ENCODE results near the gene COL12A1. TPM values are rescaled to one million over a fixed set of nuclear protein-coding genes. Genes with fewer than 3 reads are reported as not detected.

The COL12A1 gene
- total RNA-seq, 4 donors from 2014 or later, result 14.2 to 45.1 (median 32.3) TPM

GRCh38 chr6:75183099-75183541 is 22.7 kb downstream of the COL12A1 start:
- WGBS, 2 donors (ENCODE audit: low coverage in 1 of 2), result 40 to 70% methylated on average over 2 to 5 of the region's 5 CpGs
- no peaks in the 10 kb centered on the region for H3K9me3 ChIP-seq
- TF ChIP-seq POLR2AphosphoS5 (IDR thresholded peaks at IDR 0.05) (no peak), EP300 (IDR thresholded peaks at IDR 0.05; ENCODE audit: low read depth) (no peak), CTCF (IDR thresholded peaks at IDR 0.05) (no peak), POLR2A (IDR thresholded peaks at IDR 0.05) (no peak)
- intact Hi-C loops (cut with DNase I; ENCODE audit: low total_unique reads), result no loop called here
- no peaks in the 10 kb centered on the region for H3K36me3 ChIP-seq
- in situ Hi-C loops (cut with MboI; ENCODE audit: low pct_ligation_motif_present in 1 of 4, low pct_unique_long_range_greater_than_20kb in 1 of 4, low sequenced_read_pairs in 3 of 4), result loop anchor here in 2 of 4 donors (25.0 kb wide), 2 partner anchors 446 to 746 kb away; no protein-coding TSS in a partner anchor
- no peaks in the 10 kb centered on the region for H3K4me1 ChIP-seq
- no peak overlapping the region for H3K4me3 ChIP-seq
- DNase-seq, result no peak
- H3K27ac ChIP-seq, result no peak overlapping the region
- H3K27me3 ChIP-seq, result no peaks in the 10 kb centered on the region

GRCh38 chr6:75180864-75181263 is 25.0 kb downstream of the COL12A1 start:
- no peak overlapping the region for H3K4me3 ChIP-seq
- no peaks in the 10 kb centered on the region for H3K4me1 ChIP-seq
- H3K36me3 ChIP-seq, result no peaks in the 10 kb centered on the region
- intact Hi-C loops (cut with DNase I; ENCODE audit: low total_unique reads), result no loop called here
- TF ChIP-seq CTCF (IDR thresholded peaks at IDR 0.05) (no peak), EP300 (IDR thresholded peaks at IDR 0.05; ENCODE audit: low read depth) (no peak), POLR2AphosphoS5 (IDR thresholded peaks at IDR 0.05) (no peak), POLR2A (IDR thresholded peaks at IDR 0.05) (no peak)
- no peaks in the 10 kb centered on the region for H3K27me3 ChIP-seq
- 76% methylated on average over 3 to 5 of the region's 5 CpGs for WGBS, 2 donors (ENCODE audit: low coverage in 1 of 2)
- in situ Hi-C loops (cut with MboI; ENCODE audit: low pct_ligation_motif_present in 1 of 4, low pct_unique_long_range_greater_than_20kb in 1 of 4, low sequenced_read_pairs in 3 of 4), result loop anchor here in 2 of 4 donors (25.0 kb wide), 2 partner anchors 444 to 744 kb away; no protein-coding TSS in a partner anchor
- no peak overlapping the region for H3K27ac ChIP-seq
- no peak for DNase-seq
- H3K9me3 ChIP-seq, result no peaks in the 10 kb centered on the region

GRCh38 chr6:75178757-75179156 is 27.1 kb downstream of the COL12A1 start:
- 40 to 45% methylated on average over 1 of the region's 1 CpG for whole genome bisulfite sequencing, 2 donors (ENCODE audit: low coverage in 1 of 2)
- intact Hi-C loops (cut with DNase I; ENCODE audit: low total_unique reads), result no loop called here
- Histone ChIP-seq H3K9me3 (no peaks in the 10 kb centered on the region), H3K4me1 (no peaks in the 10 kb centered on the region), H3K27me3 (no peaks in the 10 kb centered on the region), H3K4me3 (no peak overlapping the region), H3K36me3 (no peaks in the 10 kb centered on the region), H3K27ac (no peak overlapping the region)
- TF ChIP-seq EP300 (IDR thresholded peaks at IDR 0.05; ENCODE audit: low read depth) (no peak), POLR2A (IDR thresholded peaks at IDR 0.05) (no peak), CTCF (IDR thresholded peaks at IDR 0.05) (no peak), POLR2AphosphoS5 (IDR thresholded peaks at IDR 0.05) (no peak)
- in situ Hi-C loops (cut with MboI; ENCODE audit: low pct_ligation_motif_present in 1 of 4, low pct_unique_long_range_greater_than_20kb in 1 of 4, low sequenced_read_pairs in 3 of 4), result loop anchor here in 2 of 4 donors (25.0 kb wide), 2 partner anchors 441 to 741 kb away; no protein-coding TSS in a partner anchor
- no peak for DNase-seq

GRCh38 chr6:75176076-75176582 is 29.7 kb downstream of the COL12A1 start:
- Histone ChIP-seq H3K9me3 (no peaks in the 10 kb centered on the region), H3K36me3 (no peaks in the 10 kb centered on the region), H3K27me3 (no peaks in the 10 kb centered on the region), H3K4me3 (no peak overlapping the region), H3K27ac (no peak overlapping the region), H3K4me1 (peaks cover 0 to 14% (median 2%) of the 10 kb centered on the region in 4 donors)
- intact Hi-C loops (cut with DNase I; ENCODE audit: low total_unique reads) (no loop called here), in situ Hi-C loops (cut with MboI; ENCODE audit: low pct_ligation_motif_present in 1 of 4, low pct_unique_long_range_greater_than_20kb in 1 of 4, low sequenced_read_pairs in 3 of 4) (loop anchor here in 2 of 4 donors (25.0 kb wide), 2 partner anchors 439 to 739 kb away; no protein-coding TSS in a partner anchor)
- WGBS, 2 donors (ENCODE audit: low coverage in 1 of 2), result 76% methylated on average over 3 of the region's 3 CpGs
- TF ChIP-seq CTCF (IDR thresholded peaks at IDR 0.05) (no peak), POLR2A (IDR thresholded peaks at IDR 0.05) (no peak), POLR2AphosphoS5 (IDR thresholded peaks at IDR 0.05) (no peak), EP300 (IDR thresholded peaks at IDR 0.05; ENCODE audit: low read depth) (no peak)
- DNase-seq, result no peak

Measured in transverse colon (tissue), 4 donors.